A673 (cell line): Measurements from ENCODE around the gene SLC38A2. TPM values are rescaled to one million over a fixed set of nuclear protein-coding genes. Genes with fewer than 3 reads are reported as not detected.

Source experiments
- BruUV-seq: library from RNA; stranded (reverse); fragments of 400-500 nt; replicated peaks from 2 replicates; lab custom pipeline; 2021; lab: Mats Ljungman, UMichigan
- CTCF ChIA-PET: fragments of 300-600 bp; sonication (Branson Sonifier 250); formaldehyde crosslinking; loops from one replicate; lab custom pipeline; 2022; ENCODE audit warnings: antibody characterized with exemption; lab: Charles Lee
- POLR2A ChIA-PET: fragments of 300-600 bp; sonication (Branson Sonifier 250); formaldehyde crosslinking; loops from one replicate; lab custom pipeline; 2022; ENCODE audit warnings: antibody characterized with exemption; ENCODE audit not compliant: low non-redundant PET; lab: Charles Lee
- DNase-seq: peaks from one replicate; pipeline ENCODE4 v3.0.0-alpha.2; 2015; ENCODE audit warnings: low spot score
- H3K27ac ChIP-seq: fragments of 200-600 bp; sonication (generic); 2 replicates; pipeline ENCODE4 v1.5.1; 2016; ENCODE audit warnings: mixed run types, low read depth, mild to moderate bottlenecking, mixed read lengths, antibody characterized with exemption, low read length; ENCODE audit not compliant: poor library complexity, severe bottlenecking
- H3K27me3 ChIP-seq: fragments of 200-600 bp; sonication (generic); replicated peaks from 2 replicates; pipeline ENCODE4 v1.6.1; 2017; ENCODE audit warnings: mixed run types, low read depth, mild to moderate bottlenecking, mixed read lengths, antibody characterized with exemption, low read length; ENCODE audit not compliant: insufficient read depth, poor library complexity
- H3K36me3 ChIP-seq: fragments of 200-600 bp; sonication (generic); 2 replicates; pipeline ENCODE4 v1.6.1; 2016; ENCODE audit warnings: mixed run types, mild to moderate bottlenecking, mixed read lengths, antibody characterized with exemption, low read length; ENCODE audit not compliant: insufficient read depth, poor library complexity, severe bottlenecking
- H3K4me1 ChIP-seq: fragments of 200-600 bp; sonication (generic); 2 replicates; pipeline ENCODE4 v1.6.1; 2017; ENCODE audit warnings: mixed run types, mild to moderate bottlenecking, mixed read lengths, antibody characterized with exemption, low read length; ENCODE audit not compliant: insufficient read depth, poor library complexity, severe bottlenecking
- H3K4me3 ChIP-seq: fragments of 200-600 bp; sonication (generic); 2 replicates; pipeline ENCODE4 v1.5.1; 2016; ENCODE audit warnings: low read depth, mixed run types, mild to moderate bottlenecking, mixed read lengths, low read length; ENCODE audit not compliant: poor library complexity, severe bottlenecking
- H3K9me3 ChIP-seq: fragments of 200-600 bp; sonication (generic); 2 replicates; pipeline ENCODE4 v1.6.1; 2016; ENCODE audit warnings: mixed run types, low read depth, mild to moderate bottlenecking, mixed read lengths, antibody characterized with exemption, low read length; ENCODE audit not compliant: poor library complexity, severe bottlenecking
- CTCF ChIP-seq: fragments of 300-800, 200-600 bp; sonication (generic); conservative IDR thresholded peaks from 2 replicates; pipeline ENCODE4 v1.5.1; 2017; ENCODE audit warnings: low read depth, mild to moderate bottlenecking, antibody characterized with exemption, low read length, moderate library complexity, mixed read lengths
- EZH2 ChIP-seq: fragments of 200-600 bp; sonication (generic); IDR thresholded peaks from 2 replicates; pipeline ENCODE4 v1.6.1; 2017; ENCODE audit warnings: borderline replicate concordance, low read depth, mild to moderate bottlenecking, mixed read lengths, antibody characterized with exemption, low read length; ENCODE audit not compliant: poor library complexity, severe bottlenecking
- intact Hi-C: fragments of 100-400 bp; cut with micrococcal nuclease; formaldehyde crosslinking; loops from one replicate; pipeline ENCODE4 v1.10.0; 2022; ENCODE audit not compliant: unreplicated experiment
- total RNA-seq: library from RNA; stranded (reverse); gene quantifications from 2 replicates; pipeline ENCODE4 v1.2.3, GENCODE V29; 2021

The SLC38A2 gene
- total RNA-seq, 1 experiment from 2014 or later = 440 TPM

DNA sequence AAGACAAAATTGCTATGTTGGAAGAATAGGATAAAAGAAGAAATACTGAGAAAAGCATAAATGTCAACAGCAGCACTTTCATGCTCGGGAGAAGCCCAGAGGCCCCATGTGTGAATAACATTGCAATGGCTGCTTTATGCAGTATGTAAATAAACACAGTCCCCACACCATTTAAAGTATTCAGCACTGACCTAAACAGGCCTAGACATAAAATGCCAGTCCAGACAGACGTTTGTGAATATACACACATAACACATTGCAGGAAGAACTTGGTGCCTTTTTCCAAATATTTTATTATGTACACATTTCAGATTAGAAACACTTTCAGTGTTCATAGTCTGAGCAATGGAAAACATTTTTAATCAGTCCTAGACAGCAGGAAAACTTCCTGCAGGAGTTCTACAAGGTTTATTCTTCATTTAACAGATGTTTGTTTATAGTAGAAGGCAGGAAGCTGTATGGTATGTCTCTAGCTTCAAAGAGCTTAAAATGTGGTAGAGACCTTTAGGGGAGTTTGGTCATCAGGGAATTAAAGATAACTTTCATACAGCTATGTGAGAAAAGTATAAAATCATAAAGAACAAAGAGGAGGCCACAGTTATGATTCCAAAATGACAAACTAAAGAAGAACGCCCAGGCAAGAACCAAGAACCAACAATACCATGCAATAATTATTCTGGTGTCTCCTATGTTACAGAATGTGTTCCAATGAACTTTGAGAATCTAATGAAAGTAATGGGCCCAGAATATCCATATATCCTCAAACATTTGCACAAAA lies 30.6 kb upstream of the SLC38A2 start:
- POLR2A ChIA-PET = interaction anchor here (0.6 kb wide), 1 partner anchor 30 kb away, joined by 4 read pairs; no protein-coding TSS in a partner anchor
- no TSS peak for BruUV-seq

DNA sequence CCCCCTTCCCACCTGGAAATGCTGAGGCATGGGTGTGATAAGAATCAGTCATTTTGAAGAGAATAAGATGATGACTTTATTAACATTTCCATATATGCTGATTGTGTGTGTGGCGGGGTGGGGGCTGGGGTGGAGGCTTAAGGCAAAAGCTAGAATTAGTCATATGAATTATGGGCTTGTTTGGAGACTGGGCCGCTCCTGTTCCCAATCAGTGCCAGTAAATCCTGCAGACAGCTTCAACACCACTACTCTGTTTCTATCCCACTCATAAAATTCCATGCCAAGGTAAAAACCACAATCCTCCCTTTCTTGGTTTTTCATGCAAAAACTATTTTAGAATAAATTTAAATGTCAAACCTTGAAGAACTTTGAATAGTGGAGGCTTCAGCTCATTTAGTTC lies 29.9 kb upstream of the SLC38A2 start:
- H3K9me3 ChIP-seq = no peaks in the 10 kb centered on the region
- CTCF ChIA-PET = no interaction called here
- TF ChIP-seq EZH2 (no peak), CTCF (no peak)
- intact Hi-C loops = no loop called here
- no peak overlapping the region for H3K4me3 ChIP-seq
- POLR2A ChIA-PET = interaction anchor here (0.6 kb wide), 1 partner anchor 30 kb away, joined by 4 read pairs; no protein-coding TSS in a partner anchor
- H3K36me3 ChIP-seq = no peaks in the 10 kb centered on the region
- no peaks in the 10 kb centered on the region for H3K27me3 ChIP-seq
- no TSS peak for BruUV-seq
- DNase-seq = no peak
- no peak overlapping the region for H3K27ac ChIP-seq
- H3K4me1 ChIP-seq = peaks cover 23% of the 10 kb centered on the region

More for the DNA sequence above, 30.6 kb upstream of the SLC38A2 start:
- Histone ChIP-seq H3K4me3 (no peak overlapping the region), H3K4me1 (peaks cover 27% of the 10 kb centered on the region), H3K27me3 (no peaks in the 10 kb centered on the region), H3K36me3 (no peaks in the 10 kb centered on the region), H3K27ac (no peak overlapping the region), H3K9me3 (no peaks in the 10 kb centered on the region)
- intact Hi-C loops = no loop called here
- no peak for DNase-seq
- TF ChIP-seq CTCF = no peak
- no peak for TF ChIP-seq EZH2
- CTCF ChIA-PET = no interaction called here

- DNase-seq = peak; percentile 58
- BruUV-seq = no TSS peak
- intact Hi-C loops = no loop called here
Observed at GRCh38 chr12:46401662-46402061, 29.1 kb upstream of the SLC38A2 start.

More at GRCh38 chr12:46401662-46402061, 29.1 kb upstream of the SLC38A2 start:
- CTCF ChIA-PET = no interaction called here
- POLR2A ChIA-PET = interaction anchor here (0.6 kb wide), 1 partner anchor 11 kb away, joined by 3 read pairs; no protein-coding TSS in a partner anchor
- H3K27me3 ChIP-seq = no peaks in the 10 kb centered on the region
- H3K9me3 ChIP-seq = no peaks in the 10 kb centered on the region
- H3K4me1 ChIP-seq = peaks cover 20% of the 10 kb centered on the region
- H3K36me3 ChIP-seq = no peaks in the 10 kb centered on the region
- H3K4me3 ChIP-seq = no peak overlapping the region
- no peak overlapping the region for H3K27ac ChIP-seq
- TF ChIP-seq CTCF (peak; percentile 34; the same call in 1 of the 2 replicates), EZH2 (no peak)
